ENCODE results near the gene CD300H. TPM values are rescaled to one million over a fixed set of nuclear protein-coding genes. Genes with fewer than 3 reads are reported as not detected.

CD300H gene
- polyA plus RNA-seq, 3 donors = 57.9 to 148 (median 84.7) TPM

DNA sequence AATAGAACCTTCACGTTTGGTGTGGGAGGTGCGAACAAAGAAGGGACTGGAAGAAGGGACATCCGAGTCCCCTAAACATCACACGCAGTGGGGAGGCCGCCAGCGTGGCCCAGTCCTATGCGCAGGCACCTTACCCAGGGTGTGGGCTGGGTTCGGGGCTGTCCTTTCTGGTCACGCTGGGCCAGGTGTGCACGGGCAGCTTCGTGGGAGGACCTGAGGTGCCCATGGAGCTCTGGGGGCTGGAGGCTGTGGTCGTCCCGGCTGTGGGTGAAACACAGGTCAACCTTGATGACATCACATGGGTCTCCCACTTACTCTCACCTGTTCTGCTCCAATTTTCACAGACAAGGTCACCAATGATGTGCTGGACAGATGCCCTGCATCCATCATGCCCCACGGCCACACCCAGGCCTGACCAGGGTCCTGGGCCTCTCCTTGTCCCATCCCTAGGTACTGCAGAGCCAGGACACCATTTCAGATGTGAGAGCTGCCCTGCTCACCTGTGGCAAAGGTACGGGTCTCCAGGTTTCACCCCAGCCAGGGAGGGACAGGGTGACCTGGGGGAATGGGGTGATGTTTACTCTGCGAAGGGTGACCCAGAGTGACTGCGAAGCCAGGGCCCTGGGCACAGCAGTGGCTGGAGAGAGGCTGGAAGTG lies 24.5 kb downstream of the CD300H start:
- Mint-ChIP-seq H3K4me1 (peaks cover 54% of the 10 kb centered on the region), H3K4me3 (no peak overlapping the region), H3K27me3 (ENCODE audit: low read depth in 3 of 3) (peaks cover 0 to 3% (median 0%) of the 10 kb centered on the region in 3 donors), H3K27ac (peak overlapping the region in 1 of 7 donors; percentile 45), H3K9me3 (peaks cover 0 to 2% (median 0%) of the 10 kb centered on the region in 7 donors), H3K36me3 (peaks cover 67 to 70% of the 10 kb centered on the region in 2 donors)
- TF ChIP-seq, protein P1, sequence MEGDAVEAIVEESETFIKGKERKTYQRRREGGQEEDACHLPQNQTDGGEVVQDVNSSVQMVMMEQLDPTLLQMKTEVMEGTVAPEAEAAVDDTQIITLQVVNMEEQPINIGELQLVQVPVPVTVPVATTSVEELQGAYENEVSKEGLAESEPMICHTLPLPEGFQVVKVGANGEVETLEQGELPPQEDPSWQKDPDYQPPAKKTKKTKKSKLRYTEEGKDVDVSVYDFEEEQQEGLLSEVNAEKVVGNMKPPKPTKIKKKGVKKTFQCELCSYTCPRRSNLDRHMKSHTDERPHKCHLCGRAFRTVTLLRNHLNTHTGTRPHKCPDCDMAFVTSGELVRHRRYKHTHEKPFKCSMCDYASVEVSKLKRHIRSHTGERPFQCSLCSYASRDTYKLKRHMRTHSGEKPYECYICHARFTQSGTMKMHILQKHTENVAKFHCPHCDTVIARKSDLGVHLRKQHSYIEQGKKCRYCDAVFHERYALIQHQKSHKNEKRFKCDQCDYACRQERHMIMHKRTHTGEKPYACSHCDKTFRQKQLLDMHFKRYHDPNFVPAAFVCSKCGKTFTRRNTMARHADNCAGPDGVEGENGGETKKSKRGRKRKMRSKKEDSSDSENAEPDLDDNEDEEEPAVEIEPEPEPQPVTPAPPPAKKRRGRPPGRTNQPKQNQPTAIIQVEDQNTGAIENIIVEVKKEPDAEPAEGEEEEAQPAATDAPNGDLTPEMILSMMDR (IDR thresholded peaks at IDR 0.05) = no peak
- Histone ChIP-seq H3K79me2 (ENCODE audit: insufficient read depth, low read length) (peaks cover 39% of the 10 kb centered on the region), H4K20me1 (ENCODE audit: insufficient read depth, low read length) (peaks cover 73% of the 10 kb centered on the region), H3K4me3 (replicated peaks in 1 of 3; ENCODE audit: low read depth in 2 of 3, low read length in 3 of 3) (no peak overlapping the region), H3K36me3 (replicated peaks in 1 of 2; ENCODE audit: control insufficient read depth in 1 of 2, insufficient read depth in 2 of 2, low read length in 2 of 2) (peaks cover 46 to 52% of the 10 kb centered on the region in 2 donors), H3K9me3 (replicated peaks in 1 of 2; ENCODE audit: control insufficient read depth in 1 of 2, insufficient read depth in 1 of 2, low read length in 2 of 2) (no peaks in the 10 kb centered on the region), H3K4me2 (replicated peaks; ENCODE audit: extremely low read depth, low read length, poor library complexity, severe bottlenecking) (no peak overlapping the region), H3K4me1 (ENCODE audit: control insufficient read depth in 1 of 2, insufficient read depth in 2 of 2, low read length in 2 of 2) (peaks cover 42 to 51% of the 10 kb centered on the region in 2 donors), H3K9ac (ENCODE audit: insufficient read depth, low read length, poor library complexity, severe bottlenecking) (no peak overlapping the region), H3K27me3 (ENCODE audit: control insufficient read depth in 2 of 2, insufficient read depth in 2 of 2, low read length in 2 of 2) (no peaks in the 10 kb centered on the region), H3K27ac (ENCODE audit: low read depth in 1 of 2, low read length in 2 of 2) (peak overlapping the region in 1 of 2 donors; percentile 18), H2AFZ (ENCODE audit: insufficient read depth, low read depth, low read length, poor library complexity, severe bottlenecking) (no peak overlapping the region)
- intact Hi-C loops (cut with micrococcal nuclease) = no loop called here
- no peak for DNase-seq
- WGBS (ENCODE audit: insufficient coverage) = 93% methylated on average over 14 of the region's 17 CpGs

GRCh38 chr17:74542166-74542565 lies 25.1 kb downstream of the CD300H start:
- no peak overlapping the region for H2AFZ ChIP-seq (ENCODE audit: insufficient read depth, low read depth, low read length, poor library complexity, severe bottlenecking)
- H3K36me3 ChIP-seq (replicated peaks in 1 of 2; ENCODE audit: control insufficient read depth in 1 of 2, insufficient read depth in 2 of 2, low read length in 2 of 2) = peaks cover 46 to 57% of the 10 kb centered on the region in 2 donors
- no peak overlapping the region for H3K9ac ChIP-seq (ENCODE audit: insufficient read depth, low read length, poor library complexity, severe bottlenecking)
- DNase-seq = no peak
- no peak overlapping the region for H3K4me3 ChIP-seq (replicated peaks in 1 of 3; ENCODE audit: low read depth in 2 of 3, low read length in 3 of 3)
- no peak overlapping the region for H3K4me2 ChIP-seq (replicated peaks; ENCODE audit: extremely low read depth, low read length, poor library complexity, severe bottlenecking)
- no peak overlapping the region for H3K4me3 Mint-ChIP-seq
- peaks cover 0 to 2% (median 0%) of the 10 kb centered on the region in 7 donors for H3K9me3 Mint-ChIP-seq
- H3K4me1 ChIP-seq (ENCODE audit: control insufficient read depth in 1 of 2, insufficient read depth in 2 of 2, low read length in 2 of 2) = peaks cover 36 to 44% of the 10 kb centered on the region in 2 donors
- no peaks in the 10 kb centered on the region for H3K9me3 ChIP-seq (replicated peaks in 1 of 2; ENCODE audit: control insufficient read depth in 1 of 2, insufficient read depth in 1 of 2, low read length in 2 of 2)
- TF ChIP-seq, protein P1 (IDR thresholded peaks at IDR 0.05) = no peak
- H4K20me1 ChIP-seq (ENCODE audit: insufficient read depth, low read length) = peaks cover 75% of the 10 kb centered on the region
- H3K36me3 Mint-ChIP-seq = peaks cover 64 to 72% of the 10 kb centered on the region in 2 donors
- intact Hi-C loops (cut with micrococcal nuclease) = no loop called here
- H3K27ac ChIP-seq (ENCODE audit: low read depth in 1 of 2, low read length in 2 of 2) = no peak overlapping the region
- peak overlapping the region in 2 of 7 donors; percentile 7 to 20 for H3K27ac Mint-ChIP-seq
- no peaks in the 10 kb centered on the region for H3K27me3 ChIP-seq (ENCODE audit: control insufficient read depth in 2 of 2, insufficient read depth in 2 of 2, low read length in 2 of 2)
- 97% methylated on average over 5 of the region's 5 CpGs for WGBS (ENCODE audit: insufficient coverage)
- peaks cover 39% of the 10 kb centered on the region for H3K79me2 ChIP-seq (ENCODE audit: insufficient read depth, low read length)
- H3K4me1 Mint-ChIP-seq = peaks cover 47% of the 10 kb centered on the region
- H3K27me3 Mint-ChIP-seq (ENCODE audit: low read depth in 3 of 3) = peaks cover 0 to 3% (median 0%) of the 10 kb centered on the region in 3 donors
